ENCODE data around the gene MVB12B. TPM values are rescaled to one million over a fixed set of nuclear protein-coding genes. Genes with fewer than 3 reads are reported as not detected.

Gene MVB12B
- total and polyA plus RNA-seq, 2 of the 8 experiments (the other 6 are each of a cell fraction or from before 2014, with no cell fraction given), result 2.6 to 5.0 TPM

GRCh38 chr9:126325821-126326220 lies 808 bp upstream of the MVB12B start (continued):
- no peak for TF ChIP-seq CBX8 (IDR thresholded peaks at IDR 0.05; ENCODE audit: borderline replicate concordance, low read depth, low read length)
